Mucosa of gallbladder (tissue), 1 donor: Measurements from ENCODE around the gene GNL2. TPM values are rescaled to one million over a fixed set of nuclear protein-coding genes. Genes with fewer than 3 reads are reported as not detected.
"Not testable (repeated sequence)": the region's sequence is repeated elsewhere in the genome, so short reads cannot be mapped to it uniquely, and the experiment has no call there.

Experiments used
- DNase-seq: peaks from one replicate; pipeline ENCODE4 v3.0.0-alpha.2; 2020; ENCODE audit warnings: low spot score
- total RNA-seq: library from RNA; stranded (reverse); gene quantifications from one replicate; pipeline ENCODE4 v1.2.1, GENCODE V29; 2021
- donor health status: DM: no; HTN: no; CAD: no.

GNL2 gene
- total RNA-seq, 1 donor from 2014 or later, result 25.6 TPM

- peak; percentile 28 for DNase-seq
Measured at GRCh38 chr1:37559957-37560379, 35.8 kb downstream of the GNL2 start.

GRCh38 chr1:37559080-37559479, 36.7 kb downstream of the GNL2 start:
- DNase-seq, result no peak

- no peak for DNase-seq
Measured at GRCh38 chr1:37558411-37558810, 37.3 kb downstream of the GNL2 start.

GRCh38 chr1:37557402-37557801, 38.3 kb downstream of the GNL2 start:
- no peak for DNase-seq

- peak; percentile 91 for DNase-seq
Measured at GRCh38 chr1:37556712-37557196, 39.0 kb downstream of the GNL2 start, which contains the start of gene DNALI1. TSS of gene DNALI1 (plus strand) at chr1:37556940. CDS start at chr1:37556995, 55 bp downstream.

GRCh38 chr1:37553927-37554808, 41.6 kb downstream of the GNL2 start, which contains the start of gene SNIP1:
TSS of gene SNIP1 (minus strand) at chr1:37554293. CDS start at chr1:37554229, 64 bp downstream.
- peak; percentile 96 for DNase-seq

- DNase-seq, result no peak
Measured at GRCh38 chr1:37553598-37553926, 42.2 kb downstream of the GNL2 start.

- DNase-seq, result no peak
Measured at GRCh38 chr1:37549341-37549740, 46.4 kb downstream of the GNL2 start.

- no peak for DNase-seq
Measured at GRCh38 chr1:37545019-37545418, 50.7 kb downstream of the GNL2 start.

- no peak for DNase-seq
Measured at GRCh38 chr1:37544530-37544929, 51.2 kb downstream of the GNL2 start.

- no peak for DNase-seq
Measured at GRCh38 chr1:37540036-37540785, 55.5 kb downstream of the GNL2 start.

- DNase-seq, result not testable (repeated sequence)
Measured at GRCh38 chr1:37539154-37539553, 56.6 kb downstream of the GNL2 start.

GRCh38 chr1:37537378-37537777, 58.4 kb downstream of the GNL2 start:
- no peak for DNase-seq

GRCh38 chr1:37533317-37534093, 62.2 kb downstream of the GNL2 start:
- DNase-seq, result no peak

GRCh38 chr1:37532418-37533156, 63.1 kb downstream of the GNL2 start:
- not testable (repeated sequence) for DNase-seq

- DNase-seq, result not testable (repeated sequence)
Measured at GRCh38 chr1:37529888-37530287, 65.8 kb downstream of the GNL2 start.

GRCh38 chr1:37519613-37520012, 76.1 kb downstream of the GNL2 start:
- DNase-seq, result no peak

GRCh38 chr1:37518929-37519328, 76.8 kb downstream of the GNL2 start:
- not testable (repeated sequence) for DNase-seq

- not testable (repeated sequence) for DNase-seq
Measured at GRCh38 chr1:37518241-37518640, 77.5 kb downstream of the GNL2 start.

- DNase-seq, result no peak
Measured at GRCh38 chr1:37517569-37517968, 78.2 kb downstream of the GNL2 start.
